ENCODE data around the gene USP13.

DNA sequence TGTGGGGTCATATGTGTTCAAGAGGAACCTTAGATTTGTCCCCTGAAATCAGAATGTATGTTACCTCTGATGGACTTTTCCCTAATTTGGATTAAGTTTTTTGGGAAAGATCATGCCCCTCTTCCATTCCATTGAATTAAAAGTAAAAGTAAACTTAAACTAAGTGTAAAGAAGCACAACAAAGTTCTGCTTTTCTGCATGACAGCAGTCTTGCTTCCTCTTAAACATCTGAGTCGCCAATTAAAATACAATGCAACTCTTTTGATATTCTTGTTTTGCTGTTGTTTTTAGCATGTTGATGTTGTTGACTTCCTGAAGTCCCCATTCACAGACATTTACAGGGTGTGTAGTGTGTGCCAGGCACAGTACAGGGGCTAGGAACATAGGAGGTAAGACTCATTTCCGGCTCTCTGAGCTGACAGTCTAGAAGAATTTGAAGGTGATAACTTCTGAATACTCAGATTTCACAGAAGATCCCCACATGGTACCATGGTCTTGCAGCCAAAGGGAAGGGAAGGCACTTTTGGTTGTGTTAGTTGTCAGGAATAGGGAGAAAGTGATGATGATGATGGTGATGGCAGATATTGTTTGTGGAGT lies 45.0 kb downstream of the USP13 start:
- TF ChIP-seq, protein P1, sequence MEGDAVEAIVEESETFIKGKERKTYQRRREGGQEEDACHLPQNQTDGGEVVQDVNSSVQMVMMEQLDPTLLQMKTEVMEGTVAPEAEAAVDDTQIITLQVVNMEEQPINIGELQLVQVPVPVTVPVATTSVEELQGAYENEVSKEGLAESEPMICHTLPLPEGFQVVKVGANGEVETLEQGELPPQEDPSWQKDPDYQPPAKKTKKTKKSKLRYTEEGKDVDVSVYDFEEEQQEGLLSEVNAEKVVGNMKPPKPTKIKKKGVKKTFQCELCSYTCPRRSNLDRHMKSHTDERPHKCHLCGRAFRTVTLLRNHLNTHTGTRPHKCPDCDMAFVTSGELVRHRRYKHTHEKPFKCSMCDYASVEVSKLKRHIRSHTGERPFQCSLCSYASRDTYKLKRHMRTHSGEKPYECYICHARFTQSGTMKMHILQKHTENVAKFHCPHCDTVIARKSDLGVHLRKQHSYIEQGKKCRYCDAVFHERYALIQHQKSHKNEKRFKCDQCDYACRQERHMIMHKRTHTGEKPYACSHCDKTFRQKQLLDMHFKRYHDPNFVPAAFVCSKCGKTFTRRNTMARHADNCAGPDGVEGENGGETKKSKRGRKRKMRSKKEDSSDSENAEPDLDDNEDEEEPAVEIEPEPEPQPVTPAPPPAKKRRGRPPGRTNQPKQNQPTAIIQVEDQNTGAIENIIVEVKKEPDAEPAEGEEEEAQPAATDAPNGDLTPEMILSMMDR (conservative IDR thresholded peaks at IDR 0.05): no peak
- no peak for TF ChIP-seq ZFX (IDR thresholded peaks at IDR 0.05)
